Adipose tissue (tissue), 3 donors: ENCODE results near the gene RSPO1. TPM values are rescaled to one million over a fixed set of nuclear protein-coding genes. Genes with fewer than 3 reads are reported as not detected.

Source experiments
- H3K27ac ChIP-seq: one replicate; pipeline ENCODE4 v1.5.1; 2013; ENCODE audit warnings: low read depth, low read length
- WGBS, 3 donors: extraction: QIAGEN DNeasy Blood & Tissue Kit; methylation state at CpG; one replicate each; pipeline ENCODE4 v1.1.7; 2013; 5-methylcytosine and 5-hydroxymethylcytosine counted together
- polyA plus RNA-seq, 3 donors: library from polyadenylated mRNA; stranded (reverse); fragments of 200-250 nt; gene quantifications; one replicate each; pipeline ENCODE4 v1.2.3, GENCODE V29; 2013
- donor health status: healthy with polysubstance abuse.
- donor health status: Bipolar disorder and iron deficiency.
- donor health status: healthy.

Gene RSPO1
- polyA plus RNA-seq, 3 donors, result 0.07 to 1.5 (median 0.77) TPM

DNA sequence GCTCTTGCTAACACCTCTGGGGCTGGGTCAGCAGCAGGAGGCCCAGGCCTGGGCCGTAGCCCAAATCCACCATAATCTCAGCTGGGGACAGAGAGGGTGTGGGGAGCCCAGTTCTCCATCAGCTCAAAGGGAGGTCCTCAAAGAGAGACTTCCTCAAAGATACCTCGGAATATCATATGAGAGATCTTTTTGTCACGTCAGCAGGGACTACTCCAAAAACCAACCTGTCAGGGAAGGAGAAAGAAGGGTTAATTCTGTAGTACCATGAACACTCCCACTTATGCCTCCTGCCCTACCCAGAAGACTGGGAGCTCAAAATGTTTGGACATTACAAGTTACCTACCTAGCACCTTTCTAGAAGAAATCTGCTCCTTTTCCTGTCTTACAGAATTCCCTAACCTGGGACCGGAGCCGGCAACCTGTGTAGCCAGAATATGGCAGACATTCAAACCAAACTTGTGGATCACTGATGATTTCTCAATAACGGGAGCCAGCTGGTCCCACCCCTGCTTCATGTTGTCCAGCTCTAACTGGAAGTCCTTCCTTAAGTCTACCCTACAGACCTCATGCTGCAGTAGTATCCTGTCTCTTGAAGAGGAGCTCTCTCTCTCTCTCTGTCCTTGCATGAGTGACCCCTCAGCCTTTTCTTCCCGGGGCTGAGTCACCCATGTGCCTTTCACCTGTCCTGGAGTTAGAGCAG lies 4.8 kb downstream of the RSPO1 start:
- no peak overlapping the region for H3K27ac ChIP-seq

GRCh38 chr1:37629008-37629407 lies 5.7 kb downstream of the RSPO1 start:
- no peak overlapping the region for H3K27ac ChIP-seq

More for the DNA sequence above, 4.8 kb downstream of the RSPO1 start:
- WGBS, 3 donors, result 53 to 56% (median 54%) methylated on average over 7 of the region's 7 CpGs

GRCh38 chr1:37628026-37628556 lies 6.6 kb downstream of the RSPO1 start:
- H3K27ac ChIP-seq, result no peak overlapping the region
- WGBS, 3 donors, result 72 to 78% (median 77%) methylated on average over 8 of the region's 8 CpGs

DNA sequence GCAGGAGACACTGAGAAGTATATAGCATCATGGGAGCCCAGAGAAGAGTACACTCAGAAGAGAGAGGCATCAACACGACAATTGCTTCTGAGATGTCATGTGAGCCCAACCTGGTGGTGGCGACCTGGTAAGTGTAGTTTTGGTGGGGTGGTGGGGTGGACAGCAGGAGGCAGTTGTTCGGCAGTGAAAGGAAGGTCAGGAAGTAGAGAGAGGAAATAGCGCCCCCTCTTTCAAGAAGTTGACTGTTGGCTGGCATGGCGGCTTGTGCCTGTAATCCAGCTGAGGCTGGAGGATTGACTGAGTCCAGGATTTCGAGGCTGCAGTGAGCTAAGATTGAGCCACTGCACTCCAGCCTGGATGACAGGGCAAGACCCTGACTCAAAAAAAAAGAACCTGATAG lies 12.6 kb downstream of the RSPO1 start:
- 38 to 50% (median 49%) methylated on average over 6 of the region's 6 CpGs for WGBS, 3 donors
- no peak overlapping the region for H3K27ac ChIP-seq

- WGBS, 3 donors, result 56 to 63% (median 58%) methylated on average over 10 of the region's 10 CpGs
- H3K27ac ChIP-seq, result no peak overlapping the region
Measured at GRCh38 chr1:37621326-37621870, 13.3 kb downstream of the RSPO1 start.

DNA sequence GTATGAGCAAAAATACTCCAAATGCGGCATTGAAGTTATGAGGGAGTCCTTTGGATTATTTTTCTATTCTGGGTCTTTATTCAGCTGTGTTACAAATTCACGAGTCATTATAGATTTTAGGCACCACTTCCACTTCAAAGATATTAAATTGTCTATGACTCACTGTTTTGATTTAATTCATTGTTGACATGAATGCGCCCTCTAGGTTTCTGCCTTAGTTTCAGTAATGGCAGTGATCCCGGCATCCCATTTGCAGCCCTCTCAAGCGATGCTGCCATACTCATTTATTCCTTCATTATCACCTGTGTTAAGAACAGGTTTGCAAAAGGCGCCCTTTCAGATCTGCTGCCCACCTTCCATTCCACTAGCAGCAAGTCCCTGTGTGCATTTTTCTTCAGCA lies 14.0 kb downstream of the RSPO1 start:
- H3K27ac ChIP-seq, result no peak overlapping the region
- WGBS, 3 donors, result 75 to 81% (median 80%) methylated on average over 6 of the region's 6 CpGs

GRCh38 chr1:37616330-37616729 lies 18.4 kb downstream of the RSPO1 start:
- 74 to 84% (median 83%) methylated on average over 14 of the region's 14 CpGs for WGBS, 3 donors
- H3K27ac ChIP-seq, result no peak overlapping the region

DNA sequence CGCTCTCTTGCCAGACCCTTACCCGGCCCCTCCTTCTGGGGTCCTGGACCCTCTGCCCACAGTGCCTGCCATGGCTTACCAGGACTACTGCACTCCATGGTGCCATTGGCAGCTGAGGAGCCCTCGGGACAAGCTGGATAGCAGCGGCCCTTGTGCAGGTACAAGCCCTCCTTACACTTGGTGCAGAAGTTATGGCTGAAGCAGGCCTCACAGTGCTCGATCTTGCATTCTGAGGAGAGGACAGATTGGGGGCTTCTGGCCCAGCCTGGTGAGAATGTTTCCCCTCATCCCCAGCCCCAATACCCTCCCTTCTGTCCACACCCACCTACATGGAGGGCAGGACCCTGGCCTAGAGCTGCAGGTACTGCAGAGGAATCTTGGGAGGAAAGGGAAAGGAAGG lies 20.6 kb downstream of the RSPO1 start:
- H3K27ac ChIP-seq, result no peak overlapping the region
- 71 to 88% (median 83%) methylated on average over 5 of the region's 5 CpGs for WGBS, 3 donors

DNA sequence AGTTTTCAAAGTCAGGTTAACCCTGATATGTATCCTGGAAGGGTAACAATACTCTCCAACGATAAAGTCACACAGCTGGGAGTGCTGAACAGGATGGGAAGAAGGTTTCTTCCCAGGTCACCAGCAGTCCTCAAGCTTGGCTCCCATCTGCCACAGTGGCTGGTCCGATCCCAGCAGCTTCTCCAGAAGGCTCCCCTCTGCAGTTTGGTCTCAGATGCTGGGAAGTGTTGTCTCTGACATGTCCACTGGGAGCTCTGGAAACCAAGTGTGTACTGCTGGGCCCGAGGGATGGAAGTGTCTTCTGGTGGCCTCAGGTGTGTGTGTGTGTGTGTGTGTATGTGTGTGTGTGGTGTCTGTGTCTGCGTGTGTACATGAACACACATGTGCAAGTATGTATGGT lies 22.5 kb downstream of the RSPO1 start:
- H3K27ac ChIP-seq, result no peak overlapping the region
- 53 to 78% (median 71%) methylated on average over 4 of the region's 4 CpGs for WGBS, 3 donors

DNA sequence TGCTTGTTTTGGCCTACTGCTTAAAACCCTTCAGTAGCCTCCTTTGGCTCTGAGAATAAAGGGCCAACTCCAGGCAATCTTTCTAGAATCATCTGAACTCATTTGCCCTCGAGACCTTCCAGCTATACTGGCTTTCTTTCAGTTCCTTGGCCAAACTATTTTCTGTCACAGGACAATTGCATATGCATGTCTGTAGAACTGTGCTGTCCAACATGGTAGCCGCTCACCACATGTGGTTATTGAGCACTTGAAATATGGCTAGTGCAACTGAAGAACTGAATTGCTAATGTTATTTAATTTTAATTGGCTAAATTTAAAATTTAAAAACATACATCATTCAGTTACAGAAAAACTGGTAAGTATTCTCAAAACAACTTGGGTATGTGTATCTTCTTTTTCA lies 24.7 kb downstream of the RSPO1 start:
- WGBS, 3 donors, result 63 to 79% (median 77%) methylated on average over 2 of the region's 2 CpGs
- H3K27ac ChIP-seq, result no peak overlapping the region

GRCh38 chr1:37609002-37609401 lies 25.7 kb downstream of the RSPO1 start:
- WGBS, 3 donors, result 25 to 41% (median 39%) methylated on average over 2 of the region's 2 CpGs

DNA sequence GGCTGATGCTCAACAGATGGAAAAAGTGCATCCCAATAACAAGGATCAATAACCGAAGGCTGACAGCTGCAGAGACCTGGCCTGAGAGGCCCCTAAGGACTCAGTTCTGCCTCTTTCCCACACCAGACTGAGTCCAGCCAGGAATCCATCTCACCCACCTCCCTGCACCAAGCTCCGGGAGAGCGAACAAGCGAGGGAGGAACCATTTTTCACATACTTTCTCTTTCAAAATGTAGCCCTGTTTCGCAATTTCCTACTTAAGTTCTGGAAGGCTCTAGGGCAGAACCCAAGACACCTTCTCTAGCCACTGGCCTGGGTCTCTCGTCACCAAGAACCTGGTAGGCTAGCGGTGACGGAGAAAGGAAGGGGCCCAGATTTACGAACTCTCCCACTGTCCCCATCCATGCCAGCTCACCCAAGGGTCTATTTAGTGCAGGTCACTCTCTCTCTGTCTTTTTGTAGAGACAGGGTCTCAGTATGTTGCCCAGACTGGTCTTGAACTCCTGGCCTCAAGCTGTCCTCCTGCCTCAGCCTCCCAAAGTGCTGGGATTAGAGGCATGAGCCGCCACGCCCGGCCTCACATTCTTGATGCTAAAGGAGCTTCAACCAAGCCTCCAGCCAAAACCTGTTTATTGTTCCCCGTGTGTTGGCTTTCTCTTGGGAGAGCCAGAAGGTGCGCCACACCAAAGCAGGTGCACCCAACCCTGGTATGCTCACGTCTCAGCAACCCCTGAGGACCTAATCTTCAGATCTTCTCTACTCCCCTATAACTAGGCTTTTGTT lies 28.0 kb downstream of the RSPO1 start:
- H3K27ac ChIP-seq, result no peak overlapping the region
- WGBS, 3 donors, result 63 to 69% (median 68%) methylated on average over 15 of the region's 15 CpGs

More at GRCh38 chr1:37609002-37609401, 25.7 kb downstream of the RSPO1 start:
- H3K27ac ChIP-seq, result no peak overlapping the region

- WGBS, 3 donors, result 75 to 85% (median 82%) methylated on average over 9 of the region's 9 CpGs
Measured at GRCh38 chr1:37605806-37606474, 28.8 kb downstream of the RSPO1 start.

GRCh38 chr1:37605061-37605650 lies 29.5 kb downstream of the RSPO1 start:
- no peak overlapping the region for H3K27ac ChIP-seq
- WGBS, 3 donors, result 56 to 69% (median 66%) methylated on average over 12 of the region's 12 CpGs

More at GRCh38 chr1:37605806-37606474, 28.8 kb downstream of the RSPO1 start:
- H3K27ac ChIP-seq, result no peak overlapping the region

DNA sequence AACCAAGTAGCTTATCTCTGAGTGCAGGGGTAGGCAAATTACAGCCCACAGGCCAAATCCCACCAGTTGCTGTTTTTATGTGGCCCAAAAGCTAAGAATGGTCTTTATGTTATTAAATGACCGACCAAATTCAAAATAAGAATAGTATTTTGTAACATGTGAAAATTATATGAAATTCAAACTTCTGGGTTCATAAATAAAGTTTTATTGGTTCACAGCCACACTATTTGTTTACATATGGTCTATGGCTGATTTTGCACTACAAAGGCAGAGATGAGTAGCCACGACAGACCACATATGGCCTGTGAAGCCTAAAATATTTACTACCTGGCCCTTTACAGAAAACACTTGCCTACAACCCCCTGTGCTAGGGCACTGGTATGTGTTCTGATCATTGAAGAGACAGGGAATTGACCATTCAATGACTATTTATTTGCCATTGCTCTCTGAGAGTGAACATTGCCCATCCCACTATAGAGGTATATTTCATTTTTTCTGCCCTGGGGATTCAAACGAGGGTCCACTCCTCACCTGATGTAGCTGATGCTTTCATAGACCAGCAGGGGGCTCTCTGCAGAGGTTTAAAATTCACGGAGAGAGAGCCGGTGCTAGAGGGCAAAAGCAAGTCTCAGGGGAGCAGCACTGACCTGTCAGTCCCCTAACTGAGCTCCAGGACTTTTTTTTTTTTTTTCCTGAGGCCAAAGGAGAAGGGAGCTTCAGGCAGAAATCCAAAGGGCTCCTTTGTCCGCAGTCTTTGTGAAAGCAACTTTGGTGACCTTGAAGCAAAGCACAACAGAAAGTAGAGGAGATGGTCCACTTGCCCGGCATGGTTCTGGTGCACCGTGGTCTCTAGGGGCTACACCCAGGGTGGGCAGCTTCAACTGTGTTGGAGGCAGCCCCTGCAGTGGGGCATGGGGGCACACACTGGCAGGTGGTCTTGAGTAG lies 31.7 kb downstream of the RSPO1 start:
- 15 to 39% (median 35%) methylated on average over 8 of the region's 8 CpGs for WGBS, 3 donors
- no peak overlapping the region for H3K27ac ChIP-seq

DNA sequence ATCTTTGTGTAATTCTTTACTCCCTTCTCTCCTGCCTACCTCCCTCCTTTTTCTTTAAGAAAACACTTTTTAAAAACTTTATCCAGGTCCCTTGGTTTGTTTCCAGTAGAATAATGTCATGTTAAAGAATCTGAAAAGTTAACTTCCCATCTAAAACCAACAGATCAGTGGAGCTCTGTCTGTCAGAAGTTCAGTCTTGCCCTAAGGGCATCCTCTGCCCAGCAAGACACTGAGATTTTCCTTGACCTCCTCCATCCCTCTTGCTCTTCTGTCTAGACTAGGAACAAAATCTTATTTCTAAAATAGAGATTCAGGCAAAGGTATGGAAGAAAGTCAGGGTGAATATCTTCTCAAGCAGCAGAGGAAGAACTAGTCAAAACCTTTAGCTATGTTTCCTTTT lies 33.3 kb downstream of the RSPO1 start:
- no peak overlapping the region for H3K27ac ChIP-seq

DNA sequence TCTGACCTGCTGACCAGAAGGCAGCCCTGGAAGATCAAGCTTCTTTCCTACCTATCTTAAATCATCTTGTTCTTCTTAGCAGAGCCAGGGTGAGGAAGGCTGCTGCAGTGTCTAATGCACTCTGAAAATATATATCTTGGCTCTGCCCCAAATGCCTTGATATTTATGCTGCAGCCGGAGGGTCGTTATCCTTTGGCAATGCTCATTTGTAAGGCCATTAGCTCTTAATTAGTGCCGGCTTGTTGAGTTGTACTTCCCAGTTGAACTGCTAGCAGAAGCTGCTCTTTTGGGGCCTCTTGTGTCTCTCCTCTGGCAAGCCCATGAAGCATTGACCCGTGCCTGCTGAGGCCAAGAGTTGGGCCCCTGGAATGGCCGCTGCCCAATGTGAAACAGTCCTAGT lies 34.8 kb downstream of the RSPO1 start:
- H3K27ac ChIP-seq, result no peak overlapping the region
- WGBS, 3 donors, result 63 to 82% (median 68%) methylated on average over 5 of the region's 5 CpGs
